Endodermal cell (in vitro differentiated cells): ENCODE data around the gene MCTP1. TPM values are rescaled to one million over a fixed set of nuclear protein-coding genes. Genes with fewer than 3 reads are reported as not detected.

Experiments
- DNase-seq: peaks from one replicate; pipeline ENCODE4 v3.0.0-alpha.2; 2017
- H3K27ac ChIP-seq: 2 replicates; pipeline ENCODE4 v1.5.1; 2013; ENCODE audit warnings: mild to moderate bottlenecking, low read depth, low read length, moderate library complexity
- H3K27me3 ChIP-seq: 2 replicates; pipeline ENCODE4 v1.6.1; 2013; ENCODE audit warnings: mild to moderate bottlenecking, low read length, moderate library complexity; ENCODE audit not compliant: insufficient read depth, control insufficient read depth, poor library complexity, severe bottlenecking
- H3K36me3 ChIP-seq: 2 replicates; pipeline ENCODE4 v1.7.0; 2013; ENCODE audit warnings: mild to moderate bottlenecking, low read length, moderate library complexity; ENCODE audit not compliant: control insufficient read depth, insufficient read depth
- H3K4me1 ChIP-seq: one replicate; pipeline ENCODE4 v1.7.0; 2013; ENCODE audit warnings: low read length; ENCODE audit not compliant: control insufficient read depth, insufficient read depth
- H3K4me3 ChIP-seq: 2 replicates; pipeline ENCODE4 v1.5.1; 2013; ENCODE audit warnings: mild to moderate bottlenecking, low read length, moderate library complexity
- H3K9ac ChIP-seq: 2 replicates; pipeline ENCODE4 v1.6.1; 2013; ENCODE audit warnings: mild to moderate bottlenecking, low read length, moderate library complexity; ENCODE audit not compliant: poor library complexity, severe bottlenecking; ENCODE audit errors: extremely low read depth
- H3K9me3 ChIP-seq: 2 replicates; pipeline ENCODE4 v1.6.1; 2013; ENCODE audit warnings: mild to moderate bottlenecking, low read length, moderate library complexity; ENCODE audit not compliant: control insufficient read depth
- H3K27ac Mint-ChIP-seq: 2 replicates; pipeline ENCODE4 v1.8.0; 2020; ENCODE audit warnings: mixed read lengths
- H3K27me3 Mint-ChIP-seq: 2 replicates; pipeline ENCODE4 v1.8.0; 2021; ENCODE audit warnings: mild to moderate bottlenecking, mixed read lengths; ENCODE audit not compliant: insufficient read depth
- H3K36me3 Mint-ChIP-seq: 2 replicates; pipeline ENCODE4 v1.8.0; 2020; ENCODE audit warnings: low read depth, mixed read lengths
- H3K4me1 Mint-ChIP-seq: 2 replicates; pipeline ENCODE4 v1.8.0; 2020; ENCODE audit warnings: mixed read lengths
- H3K4me3 Mint-ChIP-seq: 2 replicates; pipeline ENCODE4 v1.8.0; 2020; ENCODE audit warnings: mild to moderate bottlenecking, moderate library complexity, mixed read lengths
- H3K9me3 Mint-ChIP-seq: 2 replicates; pipeline ENCODE4 v1.8.0; 2020; ENCODE audit warnings: mild to moderate bottlenecking, mixed read lengths
- CTCF ChIP-seq: fragments of 200-600 bp; sonication (generic); conservative IDR thresholded peaks from 2 replicates; pipeline ENCODE4 v1.5.0; 2021; ENCODE audit warnings: antibody characterized with exemption, mild to moderate bottlenecking
- WGBS, 2 experiments: methylation state at CpG; one replicate each; pipeline versions ENCODE4 v1.1.5 to v1.1.7; 2013; ENCODE audit warnings: missing lambda C conversion rate in 2 of 2, mixed read lengths in 1 of 2; ENCODE audit not compliant: insufficient coverage in 1 of 2, insufficient read length in 1 of 2; 5-methylcytosine and 5-hydroxymethylcytosine counted together
- total RNA-seq, 2 donors: library from RNA; stranded (reverse); fragmentation: NEBNext Ultra II Directional in 1 of 2; extraction: Animal tissue kit (Norgen Biotek cat#: 25700) in 1 of 2; gene quantifications; 2 replicates in 1 of 2; 3 replicates in 1 of 2; pipeline ENCODE4 v1.2.1, GENCODE V29; 2021

The MCTP1 gene
- total RNA-seq, 2 donors from 2014 or later: 0.71 to 3.7 TPM

DNA sequence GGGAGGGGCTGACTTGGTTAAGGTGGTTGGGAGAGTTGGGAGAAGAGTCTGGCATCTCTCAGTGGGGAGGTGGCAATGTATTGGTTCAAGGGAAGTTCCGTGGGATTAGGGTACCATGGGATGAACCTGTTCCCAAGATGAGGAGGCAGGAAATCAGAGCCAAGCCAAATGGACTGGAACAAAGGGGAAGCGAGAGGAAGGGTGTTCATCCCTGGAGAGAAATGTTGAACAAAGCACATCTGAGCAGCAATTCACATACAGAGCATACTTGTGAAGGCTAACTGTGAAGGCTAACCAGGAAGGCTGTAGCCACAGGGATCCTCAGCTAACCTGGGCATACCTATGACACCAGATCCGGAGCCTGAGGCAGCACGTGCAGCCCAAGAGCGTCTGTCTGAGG is 214.0 kb downstream of the MCTP1 start:
- no peaks in the 10 kb centered on the region for H3K9me3 ChIP-seq
- TF ChIP-seq CTCF: no peak
- H3K27me3 ChIP-seq: no peaks in the 10 kb centered on the region
- no peak overlapping the region for H3K4me3 ChIP-seq
- Mint-ChIP-seq H3K27ac (no peak overlapping the region), H3K4me1 (no peaks in the 10 kb centered on the region), H3K4me3 (no peak overlapping the region), H3K9me3 (no peaks in the 10 kb centered on the region), H3K36me3 (no peaks in the 10 kb centered on the region), H3K27me3 (no peaks in the 10 kb centered on the region)
- DNase-seq: no peak
- H3K9ac ChIP-seq: no peak overlapping the region
- WGBS, 2 experiments: 87 to 97% methylated on average over 4 to 5 of the region's 5 CpGs
- no peaks in the 10 kb centered on the region for H3K4me1 ChIP-seq
- no peak overlapping the region for H3K27ac ChIP-seq
- H3K36me3 ChIP-seq: no peaks in the 10 kb centered on the region

GRCh38 chr5:95070453-95070852 is 214.4 kb downstream of the MCTP1 start:
- no peak overlapping the region for H3K9ac ChIP-seq
- Mint-ChIP-seq H3K4me3 (no peak overlapping the region), H3K4me1 (no peaks in the 10 kb centered on the region), H3K36me3 (no peaks in the 10 kb centered on the region), H3K9me3 (no peaks in the 10 kb centered on the region), H3K27me3 (no peaks in the 10 kb centered on the region), H3K27ac (no peak overlapping the region)
- WGBS, 2 experiments: 96 to 97% methylated on average over 2 of the region's 2 CpGs
- TF ChIP-seq CTCF: no peak
- no peak overlapping the region for H3K27ac ChIP-seq
- no peaks in the 10 kb centered on the region for H3K9me3 ChIP-seq
- no peak overlapping the region for H3K4me3 ChIP-seq
- no peaks in the 10 kb centered on the region for H3K36me3 ChIP-seq
- H3K27me3 ChIP-seq: no peaks in the 10 kb centered on the region
- no peaks in the 10 kb centered on the region for H3K4me1 ChIP-seq
- no peak for DNase-seq

GRCh38 chr5:95069948-95070347 is 214.9 kb downstream of the MCTP1 start:
- H3K36me3 Mint-ChIP-seq: no peaks in the 10 kb centered on the region
- Histone ChIP-seq H3K27me3 (no peaks in the 10 kb centered on the region), H3K4me1 (no peaks in the 10 kb centered on the region), H3K9me3 (no peaks in the 10 kb centered on the region), H3K36me3 (no peaks in the 10 kb centered on the region), H3K4me3 (no peak overlapping the region), H3K9ac (no peak overlapping the region), H3K27ac (no peak overlapping the region)
- H3K9me3 Mint-ChIP-seq: no peaks in the 10 kb centered on the region
- no peaks in the 10 kb centered on the region for H3K27me3 Mint-ChIP-seq
- H3K27ac Mint-ChIP-seq: peak overlapping the region; percentile 33
- H3K4me3 Mint-ChIP-seq: no peak overlapping the region
- no peaks in the 10 kb centered on the region for H3K4me1 Mint-ChIP-seq
- DNase-seq: no peak
- WGBS, 2 experiments: 89 to 94% methylated on average over 5 of the region's 5 CpGs
- no peak for TF ChIP-seq CTCF
